Left ventricle myocardium inferior (tissue), 1 donor: Measurements from ENCODE around the gene ARL15. TPM values are rescaled to one million over a fixed set of nuclear protein-coding genes. Genes with fewer than 3 reads are reported as not detected.

ENCODE experiments used
- DNase-seq: peaks from one replicate; pipeline ENCODE4 v3.0.0-alpha.2; 2020
- H3K27ac ChIP-seq: fragments of 200-600 bp; replicated peaks from 2 replicates; pipeline ENCODE4 v1.8.0; 2021
- H3K27me3 ChIP-seq: fragments of 200-600 bp; 2 replicates; pipeline ENCODE4 v1.8.0; 2021; ENCODE audit warnings: low read depth
- H3K36me3 ChIP-seq: fragments of 200-600 bp; 2 replicates; pipeline ENCODE4 v1.8.0; 2021
- H3K4me1 ChIP-seq: fragments of 200-600 bp; 2 replicates; pipeline ENCODE4 v1.8.0; 2021
- H3K4me3 ChIP-seq: fragments of 200-600 bp; 2 replicates; pipeline ENCODE4 v1.8.0; 2021; ENCODE audit warnings: mild to moderate bottlenecking, moderate library complexity
- H3K9me3 ChIP-seq: fragments of 200-600 bp; replicated peaks from 2 replicates; pipeline ENCODE4 v1.8.0; 2021
- CTCF ChIP-seq: fragments of 200-600 bp; IDR thresholded peaks from 2 replicates; pipeline ENCODE4 v1.8.0; 2021; ENCODE audit warnings: antibody characterized with exemption, mild to moderate bottlenecking, borderline replicate concordance
- intact Hi-C: fragments of 100-400 bp; cut with micrococcal nuclease; formaldehyde crosslinking; loops from one replicate; pipeline ENCODE4 v1.11.0; 2022
- total RNA-seq: library from RNA; stranded (reverse); fragmentation: NEBNext Ultra II Directional; extraction: Animal tissue kit (Norgen Biotek cat#: 25700); gene quantifications from one replicate; pipeline ENCODE4 v1.2.1, GENCODE V29; 2021
- donor health status: DM: no; HTN: yes; CAD: no; lungs with severe emphysema.

ARL15 gene
- total RNA-seq, 1 donor from 2014 or later: 18.2 TPM

- Histone ChIP-seq H3K4me3 (no peak overlapping the region), H3K4me1 (peaks cover 3% of the 10 kb centered on the region), H3K27me3 (no peaks in the 10 kb centered on the region), H3K27ac (no peak overlapping the region), H3K36me3 (peaks cover 3% of the 10 kb centered on the region), H3K9me3 (no peaks in the 10 kb centered on the region)
- DNase-seq: no peak
- intact Hi-C loops: no loop called here
- no peak for TF ChIP-seq CTCF
These were observed 194.5 kb downstream of the ARL15 start for GRCh38 chr5:54115735-54116403.

- intact Hi-C loops: no loop called here
- Histone ChIP-seq H3K27me3 (no peaks in the 10 kb centered on the region), H3K9me3 (no peaks in the 10 kb centered on the region), H3K4me3 (no peak overlapping the region), H3K36me3 (peaks cover 3% of the 10 kb centered on the region), H3K27ac (no peak overlapping the region), H3K4me1 (peaks cover 3% of the 10 kb centered on the region)
- no peak for TF ChIP-seq CTCF
- DNase-seq: no peak
These were observed 197.3 kb downstream of the ARL15 start for GRCh38 chr5:54113060-54113459.

GRCh38 chr5:54109626-54110330, 200.6 kb downstream of the ARL15 start:
- H3K27ac ChIP-seq: no peak overlapping the region
- intact Hi-C loops: no loop called here
- H3K4me1 ChIP-seq: no peaks in the 10 kb centered on the region
- H3K36me3 ChIP-seq: peaks cover 3% of the 10 kb centered on the region
- no peak overlapping the region for H3K4me3 ChIP-seq
- TF ChIP-seq CTCF: no peak
- no peak for DNase-seq
- no peaks in the 10 kb centered on the region for H3K27me3 ChIP-seq
- no peaks in the 10 kb centered on the region for H3K9me3 ChIP-seq

- Histone ChIP-seq H3K27me3 (no peaks in the 10 kb centered on the region), H3K4me3 (no peak overlapping the region), H3K4me1 (no peaks in the 10 kb centered on the region), H3K36me3 (peaks cover 3% of the 10 kb centered on the region), H3K27ac (no peak overlapping the region), H3K9me3 (no peaks in the 10 kb centered on the region)
- no peak for DNase-seq
- intact Hi-C loops: no loop called here
- TF ChIP-seq CTCF: no peak
These were observed 202.2 kb downstream of the ARL15 start for GRCh38 chr5:54108136-54108535.

GRCh38 chr5:54103871-54104270, 206.5 kb downstream of the ARL15 start:
- Histone ChIP-seq H3K36me3 (no peaks in the 10 kb centered on the region), H3K27me3 (no peaks in the 10 kb centered on the region), H3K4me1 (no peaks in the 10 kb centered on the region), H3K9me3 (no peaks in the 10 kb centered on the region), H3K4me3 (no peak overlapping the region), H3K27ac (no peak overlapping the region)
- DNase-seq: no peak
- intact Hi-C loops: no loop called here
- no peak for TF ChIP-seq CTCF
